DND-41 (cell line): ENCODE data around the gene EIF1.

Source experiments
- EZH2 ChIP-seq: IDR thresholded peaks from 3 replicates; pipeline ENCODE4 v1.6.1; 2012; ENCODE audit warnings: borderline replicate concordance, low read depth, mild to moderate bottlenecking, moderate library complexity, low read length, inconsistent platforms; ENCODE audit not compliant: severe bottlenecking
- TF ChIP-seq, protein P1 (sequence below): IDR thresholded peaks from 2 replicates; pipeline ENCODE4 v1.5.1; 2012; ENCODE audit warnings: borderline replicate concordance, low read length, moderate library complexity, mild to moderate bottlenecking; ENCODE audit not compliant: poor library complexity, severe bottlenecking; ENCODE audit errors: extremely low read depth

DNA sequence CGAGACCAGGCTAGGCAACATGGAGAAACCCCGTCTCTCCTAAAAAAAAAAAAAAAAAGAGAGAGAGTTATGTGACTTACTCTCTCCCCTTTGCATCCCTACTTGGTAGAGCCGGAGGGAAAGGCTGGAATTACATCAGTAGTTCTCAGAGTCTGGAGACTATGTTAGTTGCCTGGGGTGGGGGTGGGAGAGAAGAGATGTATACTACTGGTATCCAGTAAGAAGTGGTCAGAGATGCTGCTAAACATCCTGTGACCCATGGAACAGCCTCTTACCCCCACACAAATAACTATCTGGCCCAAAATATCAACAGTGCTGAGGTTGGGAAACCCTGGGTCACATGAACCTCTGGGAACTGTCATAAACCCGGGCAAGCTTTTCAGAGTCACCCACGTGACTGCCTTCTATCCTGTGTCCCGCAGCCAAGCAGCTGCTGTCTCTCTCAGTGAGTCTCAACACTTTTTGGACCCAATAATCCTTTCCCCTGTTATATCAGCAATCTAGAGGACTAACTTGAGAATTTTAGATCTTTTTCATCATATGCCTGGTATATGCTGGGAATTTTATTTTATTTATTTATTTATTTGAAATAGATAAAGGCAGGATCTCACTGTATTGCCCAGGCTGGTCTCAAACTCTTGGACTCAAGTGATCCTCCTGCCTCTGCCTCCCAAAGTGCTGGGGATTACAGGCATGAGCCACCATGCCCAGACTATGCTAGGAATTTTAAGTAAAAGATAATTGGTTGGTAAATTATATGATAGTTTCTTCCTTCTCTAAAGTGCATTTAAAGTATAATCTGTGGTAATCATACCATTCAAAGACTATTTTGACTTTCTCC is 8.7 kb downstream of the EIF1 start:
- TF ChIP-seq, protein P1, sequence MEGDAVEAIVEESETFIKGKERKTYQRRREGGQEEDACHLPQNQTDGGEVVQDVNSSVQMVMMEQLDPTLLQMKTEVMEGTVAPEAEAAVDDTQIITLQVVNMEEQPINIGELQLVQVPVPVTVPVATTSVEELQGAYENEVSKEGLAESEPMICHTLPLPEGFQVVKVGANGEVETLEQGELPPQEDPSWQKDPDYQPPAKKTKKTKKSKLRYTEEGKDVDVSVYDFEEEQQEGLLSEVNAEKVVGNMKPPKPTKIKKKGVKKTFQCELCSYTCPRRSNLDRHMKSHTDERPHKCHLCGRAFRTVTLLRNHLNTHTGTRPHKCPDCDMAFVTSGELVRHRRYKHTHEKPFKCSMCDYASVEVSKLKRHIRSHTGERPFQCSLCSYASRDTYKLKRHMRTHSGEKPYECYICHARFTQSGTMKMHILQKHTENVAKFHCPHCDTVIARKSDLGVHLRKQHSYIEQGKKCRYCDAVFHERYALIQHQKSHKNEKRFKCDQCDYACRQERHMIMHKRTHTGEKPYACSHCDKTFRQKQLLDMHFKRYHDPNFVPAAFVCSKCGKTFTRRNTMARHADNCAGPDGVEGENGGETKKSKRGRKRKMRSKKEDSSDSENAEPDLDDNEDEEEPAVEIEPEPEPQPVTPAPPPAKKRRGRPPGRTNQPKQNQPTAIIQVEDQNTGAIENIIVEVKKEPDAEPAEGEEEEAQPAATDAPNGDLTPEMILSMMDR = no peak
- no peak for TF ChIP-seq EZH2
